ENCODE measurements around the gene ANKZF1. TPM values are rescaled to one million over a fixed set of nuclear protein-coding genes. Genes with fewer than 3 reads are reported as not detected.
A peak's percentile ranks its signal among the peaks of the same experiment; 100 is the strongest.

Gene ANKZF1
- total and polyA plus RNA-seq, 2 donors (not counting 1 experiment from before 2014, with no cell fraction given), result 152 to 181 TPM

GRCh38 chr2:219252570-219252899, 22.9 kb downstream of the ANKZF1 start:
- TF ChIP-seq, protein P1, sequence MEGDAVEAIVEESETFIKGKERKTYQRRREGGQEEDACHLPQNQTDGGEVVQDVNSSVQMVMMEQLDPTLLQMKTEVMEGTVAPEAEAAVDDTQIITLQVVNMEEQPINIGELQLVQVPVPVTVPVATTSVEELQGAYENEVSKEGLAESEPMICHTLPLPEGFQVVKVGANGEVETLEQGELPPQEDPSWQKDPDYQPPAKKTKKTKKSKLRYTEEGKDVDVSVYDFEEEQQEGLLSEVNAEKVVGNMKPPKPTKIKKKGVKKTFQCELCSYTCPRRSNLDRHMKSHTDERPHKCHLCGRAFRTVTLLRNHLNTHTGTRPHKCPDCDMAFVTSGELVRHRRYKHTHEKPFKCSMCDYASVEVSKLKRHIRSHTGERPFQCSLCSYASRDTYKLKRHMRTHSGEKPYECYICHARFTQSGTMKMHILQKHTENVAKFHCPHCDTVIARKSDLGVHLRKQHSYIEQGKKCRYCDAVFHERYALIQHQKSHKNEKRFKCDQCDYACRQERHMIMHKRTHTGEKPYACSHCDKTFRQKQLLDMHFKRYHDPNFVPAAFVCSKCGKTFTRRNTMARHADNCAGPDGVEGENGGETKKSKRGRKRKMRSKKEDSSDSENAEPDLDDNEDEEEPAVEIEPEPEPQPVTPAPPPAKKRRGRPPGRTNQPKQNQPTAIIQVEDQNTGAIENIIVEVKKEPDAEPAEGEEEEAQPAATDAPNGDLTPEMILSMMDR (IDR thresholded peaks at IDR 0.05), result no peak
- TF ChIP-seq EZH2 (IDR thresholded peaks at IDR 0.05; ENCODE audit: borderline replicate concordance, insufficient read depth, low read depth, low read length, poor library complexity, severe bottlenecking), result no peak
- intact Hi-C loops (cut with micrococcal nuclease), result loop anchor here (5.0 kb wide), 1 partner anchor 1035 kb away; the partner anchor contains the start of gene ARPC2
- Histone ChIP-seq H3K27ac (ENCODE audit: low read length in 2 of 2) (peak overlapping the region; percentile 67 to 93), H3K79me2 (ENCODE audit: control insufficient read depth, insufficient read depth, low read length) (peaks cover 50% of the 10 kb centered on the region), H3K4me1 (ENCODE audit: control insufficient read depth in 2 of 2, insufficient read depth in 2 of 2, low read length in 2 of 2) (peaks cover 48 to 58% of the 10 kb centered on the region in 2 donors), H3K27me3 (replicated peaks in 1 of 4; ENCODE audit: control extremely low read depth in 1 of 4, control insufficient read depth in 3 of 4, insufficient read depth in 4 of 4, low read length in 3 of 4) (no peaks in the 10 kb centered on the region), H3K9ac (ENCODE audit: low read length) (peak overlapping the region; percentile 90), H3K4me3 (ENCODE audit: control extremely low read depth in 1 of 5, extremely low read depth in 1 of 5, insufficient read depth in 1 of 5, low read depth in 2 of 5, low read length in 4 of 5) (peak overlapping the region; percentile 83 to 97 (median 90)), H3K36me3 (replicated peaks in 1 of 2; ENCODE audit: control extremely low read depth in 1 of 2, control insufficient read depth in 1 of 2, extremely low read depth in 1 of 2, insufficient read depth in 2 of 2, low read length in 1 of 2) (peaks cover 2 to 31% of the 10 kb centered on the region in 2 experiments), H3K9me3 (ENCODE audit: control extremely low read depth in 1 of 3, control insufficient read depth in 2 of 3, insufficient read depth in 1 of 3, low read length in 2 of 3) (no peaks in the 10 kb centered on the region), H2AFZ (ENCODE audit: insufficient read depth, low read depth, low read length, poor library complexity, severe bottlenecking) (peak overlapping the region; percentile 25), H3K4me2 (replicated peaks; ENCODE audit: low read depth, low read length, poor library complexity, severe bottlenecking) (peak overlapping the region; percentile 100), H4K20me1 (ENCODE audit: control insufficient read depth, insufficient read depth, low read length, poor library complexity, severe bottlenecking) (peaks cover 22% of the 10 kb centered on the region)
- DNase-seq (no peak), ATAC-seq (ENCODE audit: low read depth) (no peak)
- Mint-ChIP-seq H3K4me3 (peak overlapping the region; percentile 87), H3K4me1 (peaks cover 63% of the 10 kb centered on the region), H3K9me3 (ENCODE audit: insufficient read depth) (no peaks in the 10 kb centered on the region), H3K27ac (peak overlapping the region; percentile 96), H3K27me3 (no peaks in the 10 kb centered on the region)
- ChIA-PET CTCF (interaction anchor here (0.6 to 7.6 kb wide), 11 partner anchors 16 to 81 kb away, joined by 3 to 97 read pairs (median 5); partner anchors contain the start of genes ABCB6, ANKZF1, ATG9A and DNAJB2), POLR2A (interaction anchor here (0.5 to 4.2 kb wide), 13 partner anchors 7 to 372 kb away, joined by 3 to 106 read pairs (median 6); partner anchors contain the start of genes ABCB6, ANKZF1, ATG9A and CNPPD1)
- WGBS (ENCODE audit: insufficient coverage), result 7% methylated on average over 9 of the region's 9 CpGs

Measured in B cell (primary cell).